Neutrophil (primary cell): Measurements from ENCODE around the gene TASOR.

Experiments used
- H3K27ac ChIP-seq: fragments of 200-600 bp; sonication (generic); 2 replicates; pipeline ENCODE4 v1.5.1; 2016; ENCODE audit warnings: mild to moderate bottlenecking, moderate library complexity
- H3K27me3 ChIP-seq: fragments of 200-600 bp; sonication (generic); 2 replicates; pipeline ENCODE4 v1.6.0; 2016; ENCODE audit warnings: mild to moderate bottlenecking
- H3K36me3 ChIP-seq: fragments of 200-600 bp; sonication (generic); 2 replicates; pipeline ENCODE4 v1.5.1; 2017
- H3K4me1 ChIP-seq, 2 experiments: fragments of 200-600 bp in 1 of 2; sonication (generic) in 1 of 2; 1 replicate in 1 of 2; 2 replicates in 1 of 2; pipeline versions ENCODE4 v1.5.1 to v1.6.1; 2013 to 2016; ENCODE audit warnings: low read depth in 1 of 2, low read length in 1 of 2, mild to moderate bottlenecking in 1 of 2, moderate library complexity in 1 of 2; ENCODE audit not compliant: control insufficient read depth in 1 of 2, insufficient read depth in 1 of 2
- H3K4me3 ChIP-seq, 2 experiments: fragments of 200-600 bp in 1 of 2; sonication (generic) in 1 of 2; 1 replicate in 1 of 2; 2 replicates in 1 of 2; pipeline ENCODE4 v1.5.1; 2013 to 2016; ENCODE audit warnings: low read depth in 1 of 2, low read length in 1 of 2, mild to moderate bottlenecking in 1 of 2, moderate library complexity in 1 of 2
- H3K9me3 ChIP-seq: fragments of 200-600 bp; sonication (generic); 2 replicates; pipeline ENCODE4 v1.5.1; 2016
- TF ChIP-seq, protein P1 (sequence below): fragments of 200-600 bp; sonication (generic); IDR thresholded peaks from 2 replicates; pipeline ENCODE4 v1.5.1; 2016; ENCODE audit warnings: antibody characterized with exemption

Gene TASOR

DNA sequence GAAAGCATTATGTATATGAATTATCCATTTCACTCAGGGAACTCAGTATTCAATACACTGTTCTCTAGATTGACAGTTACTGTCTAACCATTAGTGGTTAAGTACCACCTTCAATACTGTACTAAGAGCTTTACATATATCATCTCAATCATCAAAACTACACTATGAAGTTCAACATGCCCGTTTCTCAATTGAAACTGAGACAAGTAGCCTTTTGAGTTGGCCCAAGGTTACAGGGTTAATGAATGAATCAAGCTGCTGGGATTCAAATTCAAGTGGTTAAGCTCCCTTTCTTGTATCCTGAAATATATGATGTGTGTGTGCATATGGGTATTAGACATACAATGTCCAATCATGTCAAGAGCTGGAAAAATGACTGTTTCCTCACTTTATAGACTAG lies 5.8 kb downstream of the TASOR start:
- no peaks in the 10 kb centered on the region for H3K27me3 ChIP-seq
- TF ChIP-seq, protein P1, sequence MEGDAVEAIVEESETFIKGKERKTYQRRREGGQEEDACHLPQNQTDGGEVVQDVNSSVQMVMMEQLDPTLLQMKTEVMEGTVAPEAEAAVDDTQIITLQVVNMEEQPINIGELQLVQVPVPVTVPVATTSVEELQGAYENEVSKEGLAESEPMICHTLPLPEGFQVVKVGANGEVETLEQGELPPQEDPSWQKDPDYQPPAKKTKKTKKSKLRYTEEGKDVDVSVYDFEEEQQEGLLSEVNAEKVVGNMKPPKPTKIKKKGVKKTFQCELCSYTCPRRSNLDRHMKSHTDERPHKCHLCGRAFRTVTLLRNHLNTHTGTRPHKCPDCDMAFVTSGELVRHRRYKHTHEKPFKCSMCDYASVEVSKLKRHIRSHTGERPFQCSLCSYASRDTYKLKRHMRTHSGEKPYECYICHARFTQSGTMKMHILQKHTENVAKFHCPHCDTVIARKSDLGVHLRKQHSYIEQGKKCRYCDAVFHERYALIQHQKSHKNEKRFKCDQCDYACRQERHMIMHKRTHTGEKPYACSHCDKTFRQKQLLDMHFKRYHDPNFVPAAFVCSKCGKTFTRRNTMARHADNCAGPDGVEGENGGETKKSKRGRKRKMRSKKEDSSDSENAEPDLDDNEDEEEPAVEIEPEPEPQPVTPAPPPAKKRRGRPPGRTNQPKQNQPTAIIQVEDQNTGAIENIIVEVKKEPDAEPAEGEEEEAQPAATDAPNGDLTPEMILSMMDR, result no peak
- peaks cover 36 to 45% of the 10 kb centered on the region in 2 experiments for H3K4me1 ChIP-seq
- no peak overlapping the region for H3K4me3 ChIP-seq
- peaks cover 8% of the 10 kb centered on the region for H3K36me3 ChIP-seq
- no peak overlapping the region for H3K27ac ChIP-seq
- no peaks in the 10 kb centered on the region for H3K9me3 ChIP-seq

DNA sequence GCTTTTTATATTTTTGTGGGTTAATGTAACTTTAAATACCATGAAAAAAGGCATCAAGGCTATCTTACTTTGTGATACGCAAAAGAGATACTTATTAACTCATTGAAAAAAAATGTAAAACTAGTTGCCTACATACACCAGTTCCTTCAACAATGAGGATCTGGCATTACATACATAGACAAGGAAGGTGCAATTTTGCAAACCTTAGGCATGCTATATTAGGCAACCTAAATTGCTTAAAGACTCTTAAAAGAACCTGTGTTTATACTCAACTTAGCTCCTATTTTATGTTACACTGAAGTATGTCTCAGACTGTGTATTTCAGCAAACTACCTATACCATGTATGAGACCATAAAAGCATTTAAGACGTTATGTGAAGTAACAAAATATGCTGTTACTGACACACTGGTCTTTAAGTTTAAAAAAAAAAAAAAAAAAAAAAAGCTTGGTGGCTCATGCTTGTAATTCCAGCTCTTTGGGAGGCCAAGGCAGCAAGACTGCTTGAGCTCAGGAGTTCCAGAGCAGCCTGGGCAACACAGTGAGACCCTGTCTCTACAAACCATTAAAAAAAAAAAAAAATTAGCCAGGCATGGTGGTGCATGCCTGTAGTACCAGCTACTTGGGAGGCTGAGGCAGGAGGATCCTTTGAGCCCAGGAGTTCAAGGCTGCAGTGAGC lies 9.1 kb downstream of the TASOR start:
- peak overlapping the region; percentile 66 for H3K27ac ChIP-seq
- peaks cover 34% of the 10 kb centered on the region for H3K36me3 ChIP-seq
- H3K4me3 ChIP-seq, result no peak overlapping the region
- H3K9me3 ChIP-seq, result no peaks in the 10 kb centered on the region
- H3K4me1 ChIP-seq, result peaks cover 14 to 21% of the 10 kb centered on the region in 2 experiments
- no peaks in the 10 kb centered on the region for H3K27me3 ChIP-seq
- TF ChIP-seq, protein P1, result no peak

DNA sequence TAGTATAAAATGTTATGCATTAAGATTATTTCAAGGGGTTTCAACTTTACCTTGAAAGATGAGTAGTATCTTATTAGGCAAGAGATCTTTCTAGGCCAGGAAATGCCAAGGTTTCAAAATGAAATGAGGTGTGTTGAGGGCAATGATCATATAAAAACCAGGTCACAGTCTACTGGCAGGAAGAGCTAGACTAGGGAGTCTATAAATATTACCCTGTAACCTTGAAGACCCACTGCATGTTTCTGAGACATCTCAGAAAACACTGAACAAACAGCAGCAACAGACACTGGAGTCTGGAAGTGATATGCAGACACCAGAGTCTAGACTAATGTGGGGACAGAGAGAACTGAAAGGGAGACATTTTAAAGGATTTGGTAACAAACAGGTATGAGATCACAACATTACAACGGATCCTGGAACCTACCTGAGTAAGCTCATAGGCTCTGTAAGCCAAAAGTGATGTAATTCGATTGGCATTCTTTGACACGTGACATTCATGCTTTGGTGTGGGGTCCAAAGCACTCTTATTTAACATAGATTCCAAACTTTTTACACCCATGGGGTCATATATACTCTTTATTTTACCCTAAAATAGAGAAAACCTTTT lies 15.0 kb downstream of the TASOR start:
- Histone ChIP-seq H3K36me3 (peaks cover 77% of the 10 kb centered on the region), H3K4me3 (no peak overlapping the region), H3K27ac (no peak overlapping the region), H3K9me3 (no peaks in the 10 kb centered on the region), H3K27me3 (no peaks in the 10 kb centered on the region), H3K4me1 (peaks cover 0 to 1% of the 10 kb centered on the region in 2 experiments)
- TF ChIP-seq, protein P1, result no peak

DNA sequence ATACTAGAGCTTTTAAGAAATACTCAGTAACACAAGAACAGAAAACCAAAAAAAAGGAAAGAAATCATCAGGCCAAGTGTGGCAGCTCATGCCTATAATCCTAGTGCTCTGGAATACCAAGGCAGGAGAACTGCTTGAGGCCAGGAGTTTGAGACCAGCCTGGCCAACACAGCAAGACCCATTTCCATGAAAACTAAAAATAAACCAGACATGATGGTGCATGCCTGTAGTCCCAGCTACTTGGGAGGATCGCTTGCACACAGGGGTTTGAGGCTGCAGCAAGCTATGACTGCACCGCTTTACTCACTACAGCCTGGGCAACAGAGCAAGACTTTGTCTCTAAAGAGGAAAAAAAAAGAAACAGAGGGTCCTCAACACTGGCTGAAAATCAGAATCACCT lies 18.2 kb downstream of the TASOR start:
- Histone ChIP-seq H3K36me3 (peaks cover 82% of the 10 kb centered on the region), H3K4me3 (no peak overlapping the region)

DNA sequence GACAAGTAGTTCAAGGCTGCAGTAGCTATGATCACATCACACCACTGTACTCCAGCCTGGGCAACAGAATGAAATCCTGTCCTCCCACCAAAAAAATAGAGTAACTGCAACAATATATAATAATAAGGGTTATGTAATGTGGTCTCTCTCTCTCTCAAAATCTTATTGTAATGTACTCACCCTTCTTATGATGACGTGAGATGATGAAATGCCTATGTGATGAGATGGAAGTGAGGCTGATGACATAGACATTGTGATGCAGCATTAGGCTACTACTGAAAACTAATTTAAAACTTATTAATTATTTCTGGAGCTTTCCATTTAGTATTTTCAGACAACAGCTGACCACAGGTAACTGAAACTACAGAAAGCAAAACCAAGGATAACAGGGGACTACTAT lies 27.4 kb downstream of the TASOR start:
- H3K36me3 ChIP-seq, result peaks cover 77% of the 10 kb centered on the region
- H3K9me3 ChIP-seq, result no peaks in the 10 kb centered on the region
- no peak overlapping the region for H3K27ac ChIP-seq
- no peaks in the 10 kb centered on the region for H3K27me3 ChIP-seq
- TF ChIP-seq, protein P1, result no peak
- H3K4me3 ChIP-seq, result no peak overlapping the region
- no peaks in the 10 kb centered on the region for H3K4me1 ChIP-seq

More for the DNA sequence above, 18.2 kb downstream of the TASOR start:
- Histone ChIP-seq H3K4me1 (no peaks in the 10 kb centered on the region), H3K9me3 (no peaks in the 10 kb centered on the region), H3K27ac (no peak overlapping the region), H3K27me3 (no peaks in the 10 kb centered on the region)
- TF ChIP-seq, protein P1, result no peak
